HepG2 (cell line): ENCODE data around the gene TOMM40L. TPM values are rescaled to one million over a fixed set of nuclear protein-coding genes. Genes with fewer than 3 reads are reported as not detected.

ENCODE experiments used
- ATAC-seq: fragments of 200-7000 bp; cut with Tn5 transposase; 3 replicates; pipeline ENCODE4 v1.9.1; 2020; ENCODE audit warnings: mild to moderate bottlenecking, moderate library complexity
- BruUV-seq: library from RNA; stranded (reverse); fragments of 400-500 nt; replicated peaks from 2 replicates; lab custom pipeline; 2021; lab: Mats Ljungman, UMichigan
- CTCF ChIA-PET: fragments of 300-600 bp; formaldehyde crosslinking; extraction: SDS; loops from one replicate; lab custom pipeline; 2021; ENCODE audit warnings: low total read pairs, inconsistent platforms, low intra/inter-chr PET ratio; lab: Yijun Ruan, JAX
- POLR2A ChIA-PET: fragments of 350-600 bp; sonication (Branson Sonifier 250); formaldehyde crosslinking; loops from one replicate; lab custom pipeline; 2020; ENCODE audit warnings: antibody characterized with exemption, inconsistent platforms; lab: Yijun Ruan, JAX
- DNase-seq: peaks from one replicate; pipeline ENCODE4 v3.0.0-alpha.2; 2015; ENCODE audit warnings: low spot score
- FAIRE-seq: peaks from 3 replicates; lab custom pipeline; 2011; peaks lifted over from hg19 to GRCh38; lab: Jason Lieb, UNC
- H2AFZ ChIP-seq: one replicate; pipeline ENCODE4 v1.6.1; 2011; ENCODE audit warnings: low read length, inconsistent platforms
- H3K27ac ChIP-seq: fragments of 300-600 bp; 3 replicates; pipeline ENCODE4 v1.8.0; 2011; ENCODE audit warnings: mixed run types, mild to moderate bottlenecking, mixed read lengths, low read length, inconsistent platforms; ENCODE audit not compliant: insufficient read depth; ENCODE audit errors: extremely low read length
- H3K27me3 ChIP-seq, 2 experiments: fragments of 200-600 bp in 1 of 2; 2 replicates in 1 of 2; 3 replicates in 1 of 2; pipeline versions ENCODE4 v1.6.0 to v1.8.0; 2011; ENCODE audit warnings: low read length in 2 of 2, mild to moderate bottlenecking in 2 of 2, moderate library complexity in 2 of 2, inconsistent platforms in 1 of 2; ENCODE audit not compliant: insufficient read depth in 2 of 2, control insufficient read depth in 1 of 2
- H3K36me3 ChIP-seq, 2 experiments: fragments of 200-600 bp in 1 of 2; replicated peaks in 1 of 2; 2 replicates in 1 of 2; 3 replicates in 1 of 2; pipeline versions ENCODE4 v1.5.1 to v1.8.0; 2011; ENCODE audit warnings: low read length in 2 of 2, inconsistent platforms in 1 of 2; ENCODE audit not compliant: insufficient read depth in 2 of 2, control insufficient read depth in 1 of 2
- H3K4me1 ChIP-seq: 2 replicates; pipeline ENCODE4 v1.5.1; 2012; ENCODE audit warnings: low read length, inconsistent platforms; ENCODE audit not compliant: insufficient read depth
- H3K4me2 ChIP-seq: 2 replicates; pipeline ENCODE4 v1.6.0; 2011; ENCODE audit warnings: low read depth, low read length, inconsistent platforms
- H3K4me3 ChIP-seq, 3 experiments: fragments of 200-600 bp in 1 of 3; sonication (generic), shearing (Covaris generic) in 1 of 3; replicated peaks in 1 of 3; 2 replicates each; pipeline ENCODE4 v1.5.1; 2011 to 2016; ENCODE audit warnings: low read length in 3 of 3, inconsistent platforms in 2 of 3, low read depth in 2 of 3, mild to moderate bottlenecking in 2 of 3, control low read depth in 1 of 3, mixed read lengths in 1 of 3; ENCODE audit not compliant: insufficient read depth in 1 of 3
- H3K79me2 ChIP-seq: one replicate; pipeline ENCODE4 v1.6.1; 2011; ENCODE audit warnings: low read length, inconsistent platforms; ENCODE audit not compliant: insufficient read depth
- H3K9ac ChIP-seq: 2 replicates; pipeline ENCODE4 v1.6.0; 2011; ENCODE audit warnings: mild to moderate bottlenecking, low read depth, low read length, inconsistent platforms; ENCODE audit not compliant: insufficient read depth
- H3K9me3 ChIP-seq: 2 replicates; pipeline ENCODE4 v1.5.1; 2012; ENCODE audit warnings: mild to moderate bottlenecking, low read length
- H4K20me1 ChIP-seq: 2 replicates; pipeline ENCODE4 v1.6.0; 2011; ENCODE audit warnings: inconsistent platforms, mild to moderate bottlenecking, low read length, moderate library complexity; ENCODE audit not compliant: insufficient read depth
- CERS6 ChIP-seq: sonication (generic); formaldehyde crosslinking; IDR thresholded peaks from 2 replicates; pipeline ENCODE4 v1.5.0; 2020; ENCODE audit warnings: missing genetic modification reagents
- CTCF ChIP-seq: sonication (generic); formaldehyde crosslinking; IDR thresholded peaks from 2 replicates; pipeline ENCODE4 v1.5.0; 2020; ENCODE audit warnings: mild to moderate bottlenecking, missing genetic modification reagents, moderate library complexity
- FOXA3 ChIP-seq: IDR thresholded peaks from 2 replicates; pipeline ENCODE4 v1.6.1; 2016; ENCODE audit warnings: missing genetic modification reagents, missing compliant biosample characterization
- HNF4A ChIP-seq: sonication (generic); formaldehyde crosslinking; IDR thresholded peaks from 2 replicates; pipeline ENCODE4 v1.4.0; 2020; ENCODE audit warnings: missing genetic modification reagents
- HNF4G ChIP-seq, 2 experiments: sonication (generic) in 1 of 2; formaldehyde crosslinking in 1 of 2; IDR thresholded peaks; 2 replicates each; pipeline versions ENCODE4 v1.4.0 to v1.6.1; 2011 to 2020; ENCODE audit warnings: borderline replicate concordance in 2 of 2, low read depth in 2 of 2, mild to moderate bottlenecking in 2 of 2, low read length in 1 of 2, missing genetic modification reagents in 1 of 2, moderate library complexity in 1 of 2
- NFIC ChIP-seq: IDR thresholded peaks from 2 replicates; pipeline ENCODE4 v1.6.1; 2012; ENCODE audit warnings: mild to moderate bottlenecking, low read length, inconsistent platforms
- PAXIP1 ChIP-seq: sonication (generic); formaldehyde crosslinking; conservative IDR thresholded peaks from 2 replicates; pipeline ENCODE4 v1.4.0; 2020; ENCODE audit warnings: mild to moderate bottlenecking, missing genetic modification reagents, moderate library complexity
- SIN3B ChIP-seq: fragments of 150-350 bp; IDR thresholded peaks from 2 replicates; pipeline ENCODE4 v1.6.1; 2014; ENCODE audit warnings: low read length
- ZKSCAN1 ChIP-seq: fragments of 150-350 bp; IDR thresholded peaks from 2 replicates; pipeline ENCODE4 v1.6.1; 2014; ENCODE audit warnings: low read length
- WGBS: methylation state at CpG from one replicate; pipeline ENCODE4 v1.1.6; 2017; ENCODE audit warnings: low lambda C conversion rate; 5-methylcytosine and 5-hydroxymethylcytosine counted together
- in situ Hi-C: cut with HindIII; loops from 2 replicates; pipeline ENCODE4 v1.10.0; 2017; ENCODE audit warnings: low pct_unique_long_range_greater_than_20kb; ENCODE audit not compliant: extremely low pct_ligation_motif_present
- intact Hi-C: fragments of 100-400 bp; cut with micrococcal nuclease; formaldehyde crosslinking; loops from one replicate; pipeline ENCODE4 v1.10.0; 2022; ENCODE audit not compliant: unreplicated experiment
- polyA plus RNA-seq, 8 experiments: library from polyadenylated mRNA; depleted of rRNA in 3 of 8; stranded (reverse) in 7 of 8; unstranded in 1 of 8; fragments of >200 nt; fragmentation: Illumina TruSeq in 4 of 8; extraction: Trizol in 4 of 8; gene quantifications; 2 replicates each; pipeline versions ENCODE4 v1.2.1 to v1.2.3, GENCODE V29; 2011 to 2016; ENCODE audit warnings: low read depth in 4 of 8, missing spikeins in 1 of 8, mixed read lengths in 1 of 8; ENCODE audit not compliant: insufficient read depth in 1 of 8
- total RNA-seq, 5 experiments: library from RNA; depleted of rRNA; stranded (reverse); fragments of >200 nt; fragmentation: Illumina TruSeq; extraction: Trizol; gene quantifications; 2 replicates each; pipeline ENCODE4 v1.2.3, GENCODE V29; 2016; ENCODE audit warnings: low read depth in 1 of 5

Gene TOMM40L
- total and polyA plus RNA-seq, 2 of the 13 experiments (the other 11 are each of a cell fraction or from before 2014, with no cell fraction given): 14.1 to 26.2 TPM

GRCh38 chr1:161259765-161260164, 33.9 kb downstream of the TOMM40L start:
- DNase-seq (no peak), ATAC-seq (no peak), FAIRE-seq (no peak)
- BruUV-seq: no TSS peak
- Histone ChIP-seq H4K20me1 (no peaks in the 10 kb centered on the region), H3K79me2 (no peaks in the 10 kb centered on the region), H3K4me2 (no peak overlapping the region), H3K4me3 (no peak overlapping the region), H3K4me1 (peaks cover 51% of the 10 kb centered on the region), H3K27ac (no peak overlapping the region), H3K9me3 (peaks cover 11% of the 10 kb centered on the region), H2AFZ (no peak overlapping the region), H3K9ac (no peak overlapping the region), H3K27me3 (peaks cover 0 to 16% of the 10 kb centered on the region in 2 experiments; a peak in 3 of 5 replicates), H3K36me3 (no peaks in the 10 kb centered on the region)
- ChIA-PET CTCF (no interaction called here), POLR2A (no interaction called here)
- intact Hi-C loops: no loop called here
- WGBS: 33% methylated on average over 1 of the region's 1 CpG
- in situ Hi-C loops: no loop called here
- TF ChIP-seq PAXIP1 (CRISPR knock-in tag): no peak

- no peak overlapping the region for H3K9ac ChIP-seq
- intact Hi-C loops: no loop called here
- in situ Hi-C loops: no loop called here
- H2AFZ ChIP-seq: no peak overlapping the region
- H3K9me3 ChIP-seq: peaks cover 11% of the 10 kb centered on the region
- H3K36me3 ChIP-seq: no peaks in the 10 kb centered on the region
- no peak for DNase-seq
- no peak overlapping the region for H3K27ac ChIP-seq
- peak overlapping the region in 1 of 3 experiments; percentile 27; a peak in 1 of 6 replicates for H3K4me3 ChIP-seq
- ChIA-PET POLR2A (interaction anchor here (1.3 kb wide), 1 partner anchor 31 kb away, joined by 3 read pairs; no protein-coding TSS in a partner anchor), CTCF (no interaction called here)
- BruUV-seq: no TSS peak
- WGBS: 13% methylated on average over 8 of the region's 9 CpGs
- peaks cover 43% of the 10 kb centered on the region for H3K4me1 ChIP-seq
- H3K27me3 ChIP-seq: peaks cover 0 to 16% of the 10 kb centered on the region in 2 experiments; a peak in 3 of 5 replicates
- no peak for FAIRE-seq
- ATAC-seq: peak; percentile 59
- H3K4me2 ChIP-seq: peak overlapping the region; percentile 59
- H4K20me1 ChIP-seq: no peaks in the 10 kb centered on the region
- H3K79me2 ChIP-seq: no peaks in the 10 kb centered on the region
- TF ChIP-seq NFIC (no peak), FOXA3 (0 out of 2 replicates have a peak, but pooled peaks have one; percentile 34), ZKSCAN1 (no peak), CERS6 (CRISPR knock-in tag) (no peak), HNF4A (peak; percentile 20; the same call in 1 of the 2 replicates), HNF4G (IDR thresholded peaks at IDR 0.05; ENCODE audit: borderline replicate concordance, low read depth, low read length) (peak; percentile 11; the same call in 1 of the 2 replicates), HNF4G (CRISPR knock-in tag; IDR thresholded peaks at IDR 0.05; ENCODE audit: borderline replicate concordance, low read depth) (no peak), SIN3B (no peak), CTCF (no peak)
These were observed 34.8 kb downstream of the TOMM40L start for GRCh38 chr1:161260376-161261260.
